Neural progenitor cell (in vitro differentiated cells): ENCODE data around the gene PCDHGB4.

Experiments
- CTCF ChIP-seq: fragments of 200-600 bp; sonication (generic); IDR thresholded peaks from 2 replicates; pipeline ENCODE4 v1.5.1; 2017; ENCODE audit warnings: antibody characterized with exemption, mild to moderate bottlenecking
- EZH2 ChIP-seq: fragments of 200-600 bp; sonication (generic); IDR thresholded peaks from 2 replicates; pipeline ENCODE4 v1.6.1; 2017; ENCODE audit warnings: antibody characterized with exemption, mild to moderate bottlenecking, moderate library complexity

- TF ChIP-seq CTCF = no peak
- no peak for TF ChIP-seq EZH2
These were observed 15.7 kb upstream of the PCDHGB4 start for GRCh38 chr5:141371572-141372475.
